GM23338 (cell line): ENCODE data around the gene AP3M1. TPM values are rescaled to one million over a fixed set of nuclear protein-coding genes. Genes with fewer than 3 reads are reported as not detected.
A peak's percentile ranks its signal among the peaks of the same experiment; 100 is the strongest.

ENCODE experiments used
- ATAC-seq: fragments of 200-7000 bp; cut with Tn5 transposase; 3 replicates; pipeline ENCODE4 v1.9.1; 2020
- DNase-seq: peaks from one replicate; pipeline ENCODE4 v3.0.0-alpha.2; 2015; ENCODE audit warnings: low spot score
- H2AFZ ChIP-seq: fragments of 200-600 bp; sonication (generic); 2 replicates; pipeline ENCODE4 v1.8.0; 2016; ENCODE audit warnings: antibody characterized with exemption, mild to moderate bottlenecking, moderate library complexity
- H3F3A ChIP-seq: fragments of 200-600 bp; sonication (generic); replicated peaks from 2 replicates; pipeline ENCODE4 v1.8.0; 2017; ENCODE audit warnings: antibody characterized with exemption, mixed run types, low read depth
- H3K27ac ChIP-seq: fragments of 200-600 bp; sonication (generic); 2 replicates; pipeline ENCODE4 v1.6.1; 2016; ENCODE audit warnings: low read depth
- H3K27me3 ChIP-seq: fragments of 200-600 bp; sonication (generic); 2 replicates; pipeline ENCODE4 v1.8.0; 2016; ENCODE audit warnings: mild to moderate bottlenecking, mixed run types, moderate library complexity; ENCODE audit not compliant: insufficient read depth
- H3K36me3 ChIP-seq: fragments of 200-600 bp; sonication (generic); 2 replicates; pipeline ENCODE4 v1.8.0; 2016; ENCODE audit warnings: mild to moderate bottlenecking; ENCODE audit not compliant: insufficient read depth
- H3K4me1 ChIP-seq: fragments of 200-600 bp; sonication (generic); 2 replicates; pipeline ENCODE4 v1.8.0; 2016; ENCODE audit warnings: mild to moderate bottlenecking, moderate library complexity; ENCODE audit not compliant: insufficient read depth
- H3K4me2 ChIP-seq: fragments of 200-600 bp; sonication (generic); 2 replicates; pipeline ENCODE4 v1.7.1; 2017; ENCODE audit warnings: mixed run types
- H3K4me3 ChIP-seq: fragments of 200-600 bp; sonication (generic); 2 replicates; pipeline ENCODE4 v1.6.1; 2016; ENCODE audit warnings: mixed run types
- H3K79me2 ChIP-seq: fragments of 200-600 bp; sonication (generic); replicated peaks from 2 replicates; pipeline ENCODE4 v1.8.0; 2017; ENCODE audit warnings: mild to moderate bottlenecking; ENCODE audit not compliant: insufficient read depth
- H3K9me2 ChIP-seq: fragments of 200-600 bp; sonication (generic); 2 replicates; pipeline ENCODE4 v1.8.0; 2017; ENCODE audit not compliant: insufficient read depth
- H4K20me1 ChIP-seq: fragments of 200-600 bp; sonication (generic); replicated peaks from 2 replicates; pipeline ENCODE4 v1.8.0; 2017; ENCODE audit warnings: mild to moderate bottlenecking; ENCODE audit not compliant: insufficient read depth
- H3K27ac Mint-ChIP-seq: 2 replicates; pipeline ENCODE4 v1.8.0; 2020; ENCODE audit warnings: inconsistent platforms, mild to moderate bottlenecking, moderate library complexity, mixed read lengths
- H3K27me3 Mint-ChIP-seq: 3 replicates; pipeline ENCODE4 v1.8.0; 2022; ENCODE audit warnings: low read depth, mild to moderate bottlenecking, moderate library complexity, mixed read lengths, inconsistent platforms; ENCODE audit not compliant: insufficient read depth, poor library complexity
- H3K36me3 Mint-ChIP-seq: 3 replicates; pipeline ENCODE4 v1.8.0; 2021; ENCODE audit warnings: low read depth, mild to moderate bottlenecking, inconsistent platforms, moderate library complexity, mixed read lengths
- H3K4me1 Mint-ChIP-seq: 3 replicates; pipeline ENCODE4 v1.8.0; 2020; ENCODE audit warnings: mild to moderate bottlenecking, inconsistent platforms, mixed read lengths
- H3K4me3 Mint-ChIP-seq: 3 replicates; pipeline ENCODE4 v1.8.0; 2021; ENCODE audit warnings: moderate library complexity, mild to moderate bottlenecking, inconsistent platforms, mixed read lengths
- H3K9me3 Mint-ChIP-seq: 3 replicates; pipeline ENCODE4 v1.8.0; 2020; ENCODE audit warnings: moderate library complexity, mild to moderate bottlenecking, inconsistent platforms, mixed read lengths
- CREB1 ChIP-seq: fragments of 250-450 bp; sonication (Bioruptor Pico); IDR thresholded peaks from 2 replicates; pipeline ENCODE4 v1.5.0; 2020; ENCODE audit warnings: low read depth, mild to moderate bottlenecking, moderate library complexity
- EZH2 ChIP-seq: fragments of 200-600 bp; sonication (generic); IDR thresholded peaks from one replicate; pipeline ENCODE4 v1.8.0; 2017; ENCODE audit warnings: antibody characterized with exemption, mild to moderate bottlenecking, low read depth; ENCODE audit not compliant: unreplicated experiment
- EZH2phosphoT487 ChIP-seq: fragments of 200-600 bp; sonication (generic); IDR thresholded peaks from one replicate; pipeline ENCODE4 v1.8.1; 2018; ENCODE audit warnings: antibody characterized with exemption; ENCODE audit not compliant: unreplicated experiment
- NANOG ChIP-seq: IDR thresholded peaks from 2 replicates; pipeline ENCODE4 v1.6.1; 2016; ENCODE audit warnings: antibody characterized with exemption, borderline replicate concordance
- POLR2AphosphoS5 ChIP-seq: IDR thresholded peaks from 2 replicates; pipeline ENCODE4 v1.6.1; 2016; ENCODE audit warnings: antibody characterized with exemption, low read depth
- REST ChIP-seq: IDR thresholded peaks from one replicate; pipeline ENCODE4 v1.6.1; 2018; ENCODE audit warnings: antibody characterized with exemption; ENCODE audit not compliant: unreplicated experiment
- STAT1 ChIP-seq: IDR thresholded peaks from one replicate; pipeline ENCODE4 v1.6.1; 2016; ENCODE audit warnings: antibody characterized with exemption; ENCODE audit not compliant: unreplicated experiment
- ZNF114 ChIP-seq: fragments of 250-450 bp; sonication (Bioruptor Pico); IDR thresholded peaks from 2 replicates; pipeline ENCODE4 v1.5.0; 2020; ENCODE audit warnings: mild to moderate bottlenecking, moderate library complexity
- ZNF462 ChIP-seq: fragments of 250-450 bp; sonication (Bioruptor Pico); IDR thresholded peaks from 2 replicates; pipeline ENCODE4 v1.5.0; 2020; ENCODE audit warnings: mild to moderate bottlenecking, moderate library complexity
- polyA plus RNA-seq: library from polyadenylated mRNA; unstranded; fragments of >200 nt; fragmentation: Nextera tagmentation; extraction: Ambion mirVana; gene quantifications from 2 replicates; pipeline ENCODE4 v1.2.1, GENCODE V29; 2016
- total RNA-seq: library from RNA; depleted of rRNA; stranded (reverse); fragments of >200 nt; shearing (Covaris generic); gene quantifications from 2 replicates; pipeline ENCODE4 v1.2.3, GENCODE V29; 2014
- TF ChIP-seq, protein P1 (sequence below), 2 experiments: fragments of 200-600 bp in 1 of 2; sonication (generic) in 1 of 2; conservative IDR thresholded peaks; 2 replicates each; pipeline versions ENCODE4 v1.5.1 to v1.6.1; 2016 to 2017; ENCODE audit warnings: antibody characterized with exemption in 2 of 2, low read depth in 2 of 2, mild to moderate bottlenecking in 2 of 2, moderate library complexity in 1 of 2

The AP3M1 gene
- total and polyA plus RNA-seq, 2 experiments from 2014 or later: 13.8 to 41.7 TPM

GRCh38 chr10:74083304-74083703 is 67.3 kb downstream of the AP3M1 start (continued):
- no peak for TF ChIP-seq ZNF462 (CRISPR knock-in tag)
- no peak for TF ChIP-seq POLR2AphosphoS5
- TF ChIP-seq STAT1: no peak
- no peak for TF ChIP-seq EZH2phosphoT487

GRCh38 chr10:74081941-74082718 is 68.5 kb downstream of the AP3M1 start:
- Histone ChIP-seq H3K27me3 (no peaks in the 10 kb centered on the region), H3F3A (0 out of 2 replicates have a peak, but pooled peaks cover 7% of the 10 kb centered on the region), H4K20me1 (no peaks in the 10 kb centered on the region), H3K4me2 (no peak overlapping the region), H3K4me1 (peaks cover 39% of the 10 kb centered on the region), H2AFZ (no peak overlapping the region), H3K9me2 (no peaks in the 10 kb centered on the region), H3K36me3 (peaks cover 12% of the 10 kb centered on the region; the same call in 1 of the 2 replicates), H3K79me2 (peaks cover 31% of the 10 kb centered on the region), H3K4me3 (no peak overlapping the region), H3K27ac (peak overlapping the region; percentile 5)
- H3K9me3 Mint-ChIP-seq: no peaks in the 10 kb centered on the region
- peaks cover 40% of the 10 kb centered on the region for H3K4me1 Mint-ChIP-seq
- peaks cover 3% of the 10 kb centered on the region for H3K27me3 Mint-ChIP-seq
- no peak overlapping the region for H3K4me3 Mint-ChIP-seq
- H3K27ac Mint-ChIP-seq: peak overlapping the region; percentile 65
- no peak for ATAC-seq
- DNase-seq: no peak
- peaks cover 60% of the 10 kb centered on the region for H3K36me3 Mint-ChIP-seq
- TF ChIP-seq, protein P1, sequence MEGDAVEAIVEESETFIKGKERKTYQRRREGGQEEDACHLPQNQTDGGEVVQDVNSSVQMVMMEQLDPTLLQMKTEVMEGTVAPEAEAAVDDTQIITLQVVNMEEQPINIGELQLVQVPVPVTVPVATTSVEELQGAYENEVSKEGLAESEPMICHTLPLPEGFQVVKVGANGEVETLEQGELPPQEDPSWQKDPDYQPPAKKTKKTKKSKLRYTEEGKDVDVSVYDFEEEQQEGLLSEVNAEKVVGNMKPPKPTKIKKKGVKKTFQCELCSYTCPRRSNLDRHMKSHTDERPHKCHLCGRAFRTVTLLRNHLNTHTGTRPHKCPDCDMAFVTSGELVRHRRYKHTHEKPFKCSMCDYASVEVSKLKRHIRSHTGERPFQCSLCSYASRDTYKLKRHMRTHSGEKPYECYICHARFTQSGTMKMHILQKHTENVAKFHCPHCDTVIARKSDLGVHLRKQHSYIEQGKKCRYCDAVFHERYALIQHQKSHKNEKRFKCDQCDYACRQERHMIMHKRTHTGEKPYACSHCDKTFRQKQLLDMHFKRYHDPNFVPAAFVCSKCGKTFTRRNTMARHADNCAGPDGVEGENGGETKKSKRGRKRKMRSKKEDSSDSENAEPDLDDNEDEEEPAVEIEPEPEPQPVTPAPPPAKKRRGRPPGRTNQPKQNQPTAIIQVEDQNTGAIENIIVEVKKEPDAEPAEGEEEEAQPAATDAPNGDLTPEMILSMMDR (conservative IDR thresholded peaks at IDR 0.05; ENCODE audit: low read depth in 2 of 2): no peak
- no peak for TF ChIP-seq EZH2
- TF ChIP-seq REST: no peak
- TF ChIP-seq ZNF114 (CRISPR knock-in tag): no peak
- no peak for TF ChIP-seq NANOG
- TF ChIP-seq CREB1 (CRISPR knock-in tag): no peak
- no peak for TF ChIP-seq EZH2phosphoT487
- no peak for TF ChIP-seq POLR2AphosphoS5
